T-helper 2 cell treated with Interferon-gamma antibody and Interleukin-4, amounts not matched to agents 5 μg/mL and 100 μg/mL, for 36 hours (primary cell): ENCODE data around the gene ADGRL4.

Source experiments
- DNase-seq: peaks from one replicate; pipeline ENCODE4 v3.0.0; 2021; ENCODE audit warnings: low spot score
- H3K27ac Mint-ChIP-seq: one replicate; pipeline ENCODE4 v1.8.0; 2021; ENCODE audit warnings: mild to moderate bottlenecking, mixed read lengths
- H3K27me3 Mint-ChIP-seq: one replicate; pipeline ENCODE4 v1.8.0; 2021; ENCODE audit warnings: low read depth, mixed read lengths
- H3K36me3 Mint-ChIP-seq: one replicate; pipeline ENCODE4 v1.8.0; 2021; ENCODE audit warnings: low read depth, mixed read lengths
- H3K4me1 Mint-ChIP-seq: one replicate; pipeline ENCODE4 v1.8.0; 2021; ENCODE audit warnings: low read depth, mixed read lengths
- H3K4me3 Mint-ChIP-seq: one replicate; pipeline ENCODE4 v1.8.0; 2022; ENCODE audit warnings: mild to moderate bottlenecking, moderate library complexity, mixed read lengths
- H3K9me3 Mint-ChIP-seq: one replicate; pipeline ENCODE4 v1.8.0; 2021; ENCODE audit warnings: mixed read lengths

The ADGRL4 gene

DNA sequence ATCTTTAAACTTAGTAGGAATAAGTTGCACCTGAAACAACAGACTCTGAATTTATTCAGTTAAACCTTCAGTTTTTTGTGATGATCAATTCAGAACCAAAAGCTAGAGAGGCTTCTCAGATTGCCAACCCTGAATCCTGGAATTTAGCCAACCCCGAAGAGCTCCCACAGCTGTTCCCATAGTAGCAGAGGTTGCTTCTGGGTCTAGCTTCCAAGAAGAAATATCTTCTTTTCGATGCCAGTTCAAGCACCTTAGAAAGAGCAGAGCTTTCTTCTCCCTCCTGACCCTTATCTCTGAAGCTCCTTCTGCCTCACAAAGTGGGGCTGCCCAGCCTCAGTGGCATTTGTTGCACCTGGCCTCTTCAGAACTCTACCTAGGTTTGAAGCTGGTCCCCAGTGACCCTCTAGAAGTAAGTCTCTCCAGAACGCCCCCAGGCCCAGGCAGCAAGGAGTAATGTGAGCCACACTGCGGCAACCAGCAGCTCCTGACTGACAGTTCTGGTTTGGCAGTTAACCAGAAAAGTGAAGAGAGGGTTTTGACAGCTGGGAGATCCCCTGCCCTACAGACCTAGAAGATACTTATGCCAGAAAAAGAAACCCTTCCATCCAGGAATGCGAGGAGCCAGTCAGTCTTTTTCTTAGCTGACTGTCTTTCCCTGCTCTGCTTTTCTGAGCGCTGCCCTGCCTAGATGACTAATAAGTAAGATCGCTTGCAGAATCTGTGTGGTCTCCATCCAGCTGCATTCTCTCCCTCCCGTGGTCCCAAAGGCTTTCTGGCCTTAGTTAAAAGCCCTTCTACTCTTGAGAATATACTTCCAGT, 165.9 kb downstream of the ADGRL4 start:
- DNase-seq: no peak
- no peaks in the 10 kb centered on the region for H3K9me3 Mint-ChIP-seq
- no peaks in the 10 kb centered on the region for H3K36me3 Mint-ChIP-seq
- H3K4me3 Mint-ChIP-seq: no peak overlapping the region
- H3K27me3 Mint-ChIP-seq: no peaks in the 10 kb centered on the region
- peaks cover 7% of the 10 kb centered on the region for H3K4me1 Mint-ChIP-seq
- H3K27ac Mint-ChIP-seq: no peak overlapping the region
